Mononuclear cell (primary cell): ENCODE results near the gene TFB2M. TPM values are rescaled to one million over a fixed set of nuclear protein-coding genes. Genes with fewer than 3 reads are reported as not detected.
A peak's percentile ranks its signal among the peaks of the same experiment; 100 is the strongest.

Source experiments
- H3K27me3 ChIP-seq: 2 replicates; pipeline ENCODE4 v1.6.0; 2011; ENCODE audit warnings: low read length, control low read depth; ENCODE audit not compliant: insufficient read depth
- H3K4me1 ChIP-seq: 2 replicates; pipeline ENCODE4 v1.5.1; 2011; ENCODE audit warnings: mild to moderate bottlenecking, low read length, control low read depth; ENCODE audit not compliant: insufficient read depth
- H3K4me3 ChIP-seq: 2 replicates; pipeline ENCODE4 v1.5.1; 2011; ENCODE audit warnings: mild to moderate bottlenecking, low read length, moderate library complexity
- H3K9me3 ChIP-seq: 2 replicates; pipeline ENCODE4 v1.5.1; 2011; ENCODE audit warnings: low read depth, mild to moderate bottlenecking, control low read depth, low read length
- total RNA-seq: library from RNA; depleted of rRNA; stranded (reverse); fragments of >200 nt; gene quantifications from one replicate; pipeline ENCODE4 v1.2.3, GENCODE V29; 2012

The TFB2M gene
- total RNA-seq, 1 donor: 17.2 TPM

- no peaks in the 10 kb centered on the region for H3K4me1 ChIP-seq
- no peaks in the 10 kb centered on the region for H3K27me3 ChIP-seq
- peaks cover 12% of the 10 kb centered on the region for H3K9me3 ChIP-seq
- H3K4me3 ChIP-seq: no peak overlapping the region
These were observed 48.7 kb downstream of the TFB2M start for GRCh38 chr1:246517391-246517790.

- no peaks in the 10 kb centered on the region for H3K27me3 ChIP-seq
- H3K4me1 ChIP-seq: no peaks in the 10 kb centered on the region
- peaks cover 12% of the 10 kb centered on the region for H3K9me3 ChIP-seq
- no peak overlapping the region for H3K4me3 ChIP-seq
These were observed 49.9 kb downstream of the TFB2M start for GRCh38 chr1:246516126-246516525.

- Histone ChIP-seq H3K27me3 (no peaks in the 10 kb centered on the region), H3K4me3 (no peak overlapping the region), H3K4me1 (no peaks in the 10 kb centered on the region), H3K9me3 (peaks cover 12% of the 10 kb centered on the region)
These were observed 50.6 kb downstream of the TFB2M start for GRCh38 chr1:246515390-246516005.

GRCh38 chr1:246513619-246514343 lies 52.3 kb downstream of the TFB2M start:
- Histone ChIP-seq H3K27me3 (no peaks in the 10 kb centered on the region), H3K4me3 (no peak overlapping the region), H3K9me3 (peaks cover 12% of the 10 kb centered on the region), H3K4me1 (no peaks in the 10 kb centered on the region)

- Histone ChIP-seq H3K4me3 (no peak overlapping the region), H3K9me3 (peaks cover 12% of the 10 kb centered on the region), H3K27me3 (no peaks in the 10 kb centered on the region), H3K4me1 (no peaks in the 10 kb centered on the region)
These were observed 53.0 kb downstream of the TFB2M start for GRCh38 chr1:246513041-246513440.

GRCh38 chr1:246512635-246513034 lies 53.4 kb downstream of the TFB2M start:
- Histone ChIP-seq H3K27me3 (no peaks in the 10 kb centered on the region), H3K4me1 (peaks cover 2% of the 10 kb centered on the region), H3K9me3 (peaks cover 12% of the 10 kb centered on the region), H3K4me3 (no peak overlapping the region)

- Histone ChIP-seq H3K4me1 (peaks cover 5% of the 10 kb centered on the region), H3K27me3 (no peaks in the 10 kb centered on the region), H3K9me3 (peaks cover 12% of the 10 kb centered on the region), H3K4me3 (no peak overlapping the region)
These were observed 53.8 kb downstream of the TFB2M start for GRCh38 chr1:246512230-246512629.

- Histone ChIP-seq H3K27me3 (no peaks in the 10 kb centered on the region), H3K9me3 (peaks cover 12% of the 10 kb centered on the region), H3K4me1 (peaks cover 9% of the 10 kb centered on the region), H3K4me3 (no peak overlapping the region)
These were observed 54.9 kb downstream of the TFB2M start for GRCh38 chr1:246511203-246511602.

GRCh38 chr1:246510147-246511030 lies 55.7 kb downstream of the TFB2M start:
- H3K27me3 ChIP-seq: no peaks in the 10 kb centered on the region
- peaks cover 7% of the 10 kb centered on the region for H3K9me3 ChIP-seq
- no peak overlapping the region for H3K4me3 ChIP-seq
- H3K4me1 ChIP-seq: peaks cover 13% of the 10 kb centered on the region

- Histone ChIP-seq H3K9me3 (no peaks in the 10 kb centered on the region), H3K4me1 (peaks cover 13% of the 10 kb centered on the region), H3K4me3 (no peak overlapping the region), H3K27me3 (no peaks in the 10 kb centered on the region)
These were observed 57.0 kb downstream of the TFB2M start for GRCh38 chr1:246508897-246509688.

- peak within 1 kb of the TSS; percentile 67 for H3K4me3 ChIP-seq
- no peaks in the 10 kb centered on the region for H3K9me3 ChIP-seq
- no peaks in the 10 kb centered on the region for H3K27me3 ChIP-seq
- peaks cover 13% of the 10 kb centered on the region for H3K4me1 ChIP-seq
These were observed 59.2 kb downstream of the TFB2M start, which contains the start of gene SMYD3 for GRCh38 chr1:246506674-246507481. SMYD3 (minus strand) TSS chr1:246507279.

GRCh38 chr1:246506367-246506673 lies 59.7 kb downstream of the TFB2M start:
- H3K4me3 ChIP-seq: peak overlapping the region; percentile 67

GRCh38 chr1:246503341-246503740 lies 62.7 kb downstream of the TFB2M start:
- H3K27me3 ChIP-seq: no peaks in the 10 kb centered on the region
- H3K4me3 ChIP-seq: no peak overlapping the region
- H3K9me3 ChIP-seq: no peaks in the 10 kb centered on the region
- H3K4me1 ChIP-seq: peaks cover 13% of the 10 kb centered on the region

More at GRCh38 chr1:246506367-246506673, 59.7 kb downstream of the TFB2M start:
- Histone ChIP-seq H3K9me3 (no peaks in the 10 kb centered on the region), H3K4me1 (peaks cover 13% of the 10 kb centered on the region), H3K27me3 (no peaks in the 10 kb centered on the region)

- Histone ChIP-seq H3K27me3 (no peaks in the 10 kb centered on the region), H3K9me3 (no peaks in the 10 kb centered on the region), H3K4me1 (peaks cover 5% of the 10 kb centered on the region), H3K4me3 (no peak overlapping the region)
These were observed 68.6 kb downstream of the TFB2M start for GRCh38 chr1:246497331-246497915.
